ENCODE measurements around the gene BRD7.

The BRD7 gene

DNA sequence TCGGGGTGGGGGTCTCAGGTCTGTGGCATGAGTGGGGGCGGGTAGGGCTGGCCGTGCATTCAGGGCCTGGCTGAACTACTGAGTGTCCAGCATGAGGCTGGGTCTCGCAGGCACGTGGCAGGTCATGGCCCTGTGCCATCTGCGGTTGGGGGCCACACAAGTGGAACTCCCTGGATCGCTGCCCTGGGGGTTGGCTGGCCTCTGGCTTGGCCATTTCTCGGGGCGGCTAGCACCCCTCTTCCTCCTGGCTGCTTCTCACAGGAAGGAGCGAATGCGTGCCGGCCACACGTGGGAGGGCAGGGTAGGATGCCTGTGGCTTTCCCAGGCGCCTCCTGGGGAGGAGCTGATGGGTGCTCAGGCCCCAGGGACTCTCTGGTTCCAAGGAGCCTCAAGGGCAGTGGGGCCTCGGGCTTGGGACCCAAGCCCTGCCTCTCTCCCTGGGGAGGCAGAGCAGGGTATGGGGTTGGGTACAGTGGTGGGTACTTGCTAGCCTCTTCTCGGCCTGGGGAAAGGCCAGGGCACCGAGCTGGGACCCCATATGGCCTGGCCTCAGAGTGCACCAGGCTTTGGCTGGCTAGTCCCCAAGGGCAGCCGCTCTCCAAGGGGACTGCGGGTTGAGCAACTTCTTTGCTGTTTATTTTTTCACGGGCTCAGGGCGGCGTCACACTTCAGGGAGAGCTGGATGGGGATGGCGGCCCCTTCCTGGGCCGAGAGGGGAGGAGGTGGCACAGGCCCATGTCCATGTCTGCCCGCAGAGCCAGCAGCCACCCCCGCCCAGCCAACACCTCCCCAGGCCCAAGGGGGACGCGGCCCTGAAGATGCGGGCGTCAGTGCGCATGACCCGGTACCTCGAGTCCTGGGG lies 65.0 kb downstream of the BRD7 start:
- H3K36me3 ChIP-seq (replicated peaks; ENCODE audit: low read depth, low read length) = peaks cover 14% of the 10 kb centered on the region

GRCh38 chr16:50303041-50303604 lies 65.7 kb downstream of the BRD7 start:
- Histone ChIP-seq H3K27ac (ENCODE audit: low read length) (no peak overlapping the region), H3K9me3 (ENCODE audit: insufficient read depth, low read length) (no peaks in the 10 kb centered on the region), H3K79me2 (ENCODE audit: low read length) (no peaks in the 10 kb centered on the region), H3K36me3 (replicated peaks; ENCODE audit: low read depth, low read length) (peaks cover 13% of the 10 kb centered on the region), H3K4me3 (ENCODE audit: low read length) (no peak overlapping the region), H4K20me1 (ENCODE audit: insufficient read depth, low read length) (no peaks in the 10 kb centered on the region), H3K4me2 (ENCODE audit: low read length) (no peak overlapping the region), H2AFZ (ENCODE audit: low read depth, low read length) (no peak overlapping the region), H3K9ac (ENCODE audit: low read length) (no peak overlapping the region), H3K4me1 (ENCODE audit: low read length) (no peaks in the 10 kb centered on the region), H3K27me3 (ENCODE audit: low read depth, low read length) (no peaks in the 10 kb centered on the region)
- TF ChIP-seq, protein P1, sequence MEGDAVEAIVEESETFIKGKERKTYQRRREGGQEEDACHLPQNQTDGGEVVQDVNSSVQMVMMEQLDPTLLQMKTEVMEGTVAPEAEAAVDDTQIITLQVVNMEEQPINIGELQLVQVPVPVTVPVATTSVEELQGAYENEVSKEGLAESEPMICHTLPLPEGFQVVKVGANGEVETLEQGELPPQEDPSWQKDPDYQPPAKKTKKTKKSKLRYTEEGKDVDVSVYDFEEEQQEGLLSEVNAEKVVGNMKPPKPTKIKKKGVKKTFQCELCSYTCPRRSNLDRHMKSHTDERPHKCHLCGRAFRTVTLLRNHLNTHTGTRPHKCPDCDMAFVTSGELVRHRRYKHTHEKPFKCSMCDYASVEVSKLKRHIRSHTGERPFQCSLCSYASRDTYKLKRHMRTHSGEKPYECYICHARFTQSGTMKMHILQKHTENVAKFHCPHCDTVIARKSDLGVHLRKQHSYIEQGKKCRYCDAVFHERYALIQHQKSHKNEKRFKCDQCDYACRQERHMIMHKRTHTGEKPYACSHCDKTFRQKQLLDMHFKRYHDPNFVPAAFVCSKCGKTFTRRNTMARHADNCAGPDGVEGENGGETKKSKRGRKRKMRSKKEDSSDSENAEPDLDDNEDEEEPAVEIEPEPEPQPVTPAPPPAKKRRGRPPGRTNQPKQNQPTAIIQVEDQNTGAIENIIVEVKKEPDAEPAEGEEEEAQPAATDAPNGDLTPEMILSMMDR (IDR thresholded peaks at IDR 0.05; ENCODE audit: low read depth, low read length) = no peak
- TF ChIP-seq EZH2phosphoT487 (IDR thresholded peaks at IDR 0.05; ENCODE audit: low read depth) = no peak

More for the DNA sequence above, 65.0 kb downstream of the BRD7 start:
- TF ChIP-seq EZH2phosphoT487 (IDR thresholded peaks at IDR 0.05; ENCODE audit: low read depth) = no peak
- TF ChIP-seq, protein P1 (IDR thresholded peaks at IDR 0.05; ENCODE audit: low read depth, low read length) = no peak
- H3K4me3 ChIP-seq (ENCODE audit: low read length) = no peak overlapping the region
- no peaks in the 10 kb centered on the region for H3K79me2 ChIP-seq (ENCODE audit: low read length)
- no peaks in the 10 kb centered on the region for H3K4me1 ChIP-seq (ENCODE audit: low read length)
- H4K20me1 ChIP-seq (ENCODE audit: insufficient read depth, low read length) = no peaks in the 10 kb centered on the region
- H3K9me3 ChIP-seq (ENCODE audit: insufficient read depth, low read length) = no peaks in the 10 kb centered on the region
- H3K4me2 ChIP-seq (ENCODE audit: low read length) = no peak overlapping the region
- H2AFZ ChIP-seq (ENCODE audit: low read depth, low read length) = no peak overlapping the region
- no peaks in the 10 kb centered on the region for H3K27me3 ChIP-seq (ENCODE audit: low read depth, low read length)
- no peak overlapping the region for H3K27ac ChIP-seq (ENCODE audit: low read length)
- no peak overlapping the region for H3K9ac ChIP-seq (ENCODE audit: low read length)

DNA sequence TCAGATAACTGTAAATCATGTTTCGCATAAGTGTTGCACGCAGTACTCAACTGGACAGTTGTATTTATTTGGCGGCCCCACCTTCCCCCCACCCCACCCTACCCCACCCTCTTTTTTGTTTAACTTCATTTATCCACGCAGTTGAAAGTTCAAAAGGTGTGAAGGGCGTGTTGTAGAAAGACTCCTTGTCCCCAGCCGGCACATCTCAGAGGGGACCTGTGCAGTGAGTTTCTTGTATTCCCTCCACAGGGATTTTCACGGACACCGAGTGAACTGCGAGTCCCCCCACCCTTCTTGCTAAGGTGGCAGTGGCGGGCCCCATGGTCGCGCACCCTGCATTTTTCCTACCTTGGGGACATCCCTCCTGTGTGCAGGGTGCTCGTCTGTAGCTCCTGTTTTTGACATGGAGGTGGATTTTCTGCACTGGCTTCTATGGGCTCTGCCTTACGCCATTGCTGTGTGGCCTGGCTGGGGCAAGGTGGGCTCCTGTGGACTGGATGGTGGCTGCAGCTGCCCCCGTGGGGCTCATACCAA lies 66.2 kb downstream of the BRD7 start:
- no peaks in the 10 kb centered on the region for H3K27me3 ChIP-seq (ENCODE audit: low read depth, low read length)
- no peaks in the 10 kb centered on the region for H4K20me1 ChIP-seq (ENCODE audit: insufficient read depth, low read length)
- H3K9me3 ChIP-seq (ENCODE audit: insufficient read depth, low read length) = no peaks in the 10 kb centered on the region
- H3K4me3 ChIP-seq (ENCODE audit: low read length) = no peak overlapping the region
- peaks cover 13% of the 10 kb centered on the region for H3K36me3 ChIP-seq (replicated peaks; ENCODE audit: low read depth, low read length)
- H3K4me2 ChIP-seq (ENCODE audit: low read length) = no peak overlapping the region
- no peaks in the 10 kb centered on the region for H3K79me2 ChIP-seq (ENCODE audit: low read length)
- no peak overlapping the region for H3K9ac ChIP-seq (ENCODE audit: low read length)
- no peak overlapping the region for H2AFZ ChIP-seq (ENCODE audit: low read depth, low read length)
- no peaks in the 10 kb centered on the region for H3K4me1 ChIP-seq (ENCODE audit: low read length)
- TF ChIP-seq, protein P1 (IDR thresholded peaks at IDR 0.05; ENCODE audit: low read depth, low read length) = no peak
- TF ChIP-seq EZH2phosphoT487 (IDR thresholded peaks at IDR 0.05; ENCODE audit: low read depth) = no peak
- no peak overlapping the region for H3K27ac ChIP-seq (ENCODE audit: low read length)
